Gastroesophageal sphincter (tissue), 3 donors: ENCODE data around the gene PANX2.

Source experiments
- CTCF ChIP-seq, 4 experiments: fragments of 200-600 bp in 2 of 4; fragments of 450-650 bp in 2 of 4; sonication (generic) in 1 of 4; IDR thresholded peaks; one replicate each; pipeline ENCODE4 v1.5.1; 2017 to 2019; ENCODE audit warnings: antibody characterized with exemption in 4 of 4, mild to moderate bottlenecking in 2 of 4, moderate library complexity in 2 of 4
- EP300 ChIP-seq: sonication (generic); formaldehyde crosslinking; IDR thresholded peaks from one replicate; pipeline ENCODE4 v1.6.1; 2017; ENCODE audit warnings: antibody characterized with exemption, mild to moderate bottlenecking
- POLR2AphosphoS5 ChIP-seq: sonication (generic); formaldehyde crosslinking; IDR thresholded peaks from one replicate; pipeline ENCODE4 v1.6.1; 2017; ENCODE audit warnings: antibody characterized with exemption

DNA sequence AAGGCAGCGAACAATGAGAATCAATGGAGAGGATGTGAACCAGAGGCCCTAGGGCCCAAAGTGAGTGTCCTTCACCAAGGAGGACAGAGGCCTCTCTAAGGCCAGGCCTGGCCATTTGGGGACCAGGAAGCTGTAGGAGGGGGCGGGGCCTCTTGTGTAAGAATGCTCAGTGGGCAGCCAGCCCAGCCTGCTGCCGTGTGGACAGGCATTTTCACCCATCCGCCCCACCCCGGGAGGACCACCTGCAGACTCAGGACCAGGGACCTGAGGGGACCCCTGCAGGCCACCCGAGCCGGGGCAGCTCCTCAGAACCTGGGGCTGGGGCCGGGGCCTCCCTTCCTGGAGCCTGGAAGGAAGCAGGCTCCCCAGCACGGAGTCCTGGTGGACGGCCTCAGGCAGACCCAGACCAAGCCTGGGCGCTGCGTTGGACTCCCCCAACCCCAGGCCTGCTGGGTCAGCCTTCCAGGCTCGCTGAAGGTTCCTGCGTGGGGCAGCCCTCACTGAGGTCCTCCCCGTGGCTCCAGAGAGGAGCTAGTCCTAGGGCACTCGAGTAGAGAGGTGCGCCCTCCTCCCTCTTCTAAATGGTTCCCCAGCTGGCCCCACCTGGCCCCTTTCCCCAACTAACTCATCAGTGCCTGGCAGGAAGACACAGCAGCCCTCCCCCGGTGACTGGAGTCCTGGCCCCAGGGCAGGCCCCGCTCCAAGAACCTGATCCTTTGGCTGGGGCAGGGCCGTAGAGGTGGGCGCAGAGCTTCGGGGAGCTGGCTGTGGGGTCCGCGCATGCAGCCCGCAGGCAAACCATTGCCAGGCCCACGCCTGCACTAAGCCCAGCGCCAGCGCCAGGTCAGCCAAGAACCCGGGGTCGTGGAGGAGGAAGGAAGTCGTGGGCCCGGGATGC, 13.7 kb downstream of the PANX2 start:
- TF ChIP-seq CTCF (IDR thresholded peaks at IDR 0.05) (no peak), EP300 (no peak), POLR2AphosphoS5 (no peak)
